ENCODE data around the gene COL21A1.

The COL21A1 gene

GRCh38 chr6:56244528-56245253 is 2.7 kb downstream of the COL21A1 start:
- no peak for DNase-seq

- no peak for DNase-seq
These were observed 3.3 kb downstream of the COL21A1 start for GRCh38 chr6:56244089-56244488.

- DNase-seq, result no peak
These were observed 3.8 kb downstream of the COL21A1 start for GRCh38 chr6:56243518-56244070.

- DNase-seq, result peak; percentile 37
These were observed 5.0 kb downstream of the COL21A1 start for GRCh38 chr6:56242346-56242745.

GRCh38 chr6:56241124-56241802 is 6.1 kb downstream of the COL21A1 start:
- peak; percentile 66 for DNase-seq

- DNase-seq, result no peak
These were observed 9.0 kb downstream of the COL21A1 start for GRCh38 chr6:56238352-56238751.

- DNase-seq, result no peak
These were observed 12.1 kb downstream of the COL21A1 start for GRCh38 chr6:56235245-56235644.

GRCh38 chr6:56232436-56232835 is 14.9 kb downstream of the COL21A1 start:
- no peak for DNase-seq

- no peak for DNase-seq
These were observed 15.6 kb downstream of the COL21A1 start for GRCh38 chr6:56231827-56232226.

- DNase-seq, result no peak
These were observed 16.3 kb downstream of the COL21A1 start for GRCh38 chr6:56230976-56231566.

- DNase-seq, result no peak
These were observed 20.1 kb downstream of the COL21A1 start for GRCh38 chr6:56227071-56227879.

GRCh38 chr6:56223995-56224394 is 23.4 kb downstream of the COL21A1 start:
- DNase-seq, result no peak

- no peak for DNase-seq
These were observed 24.9 kb downstream of the COL21A1 start for GRCh38 chr6:56222499-56222898.

GRCh38 chr6:56220078-56220477 is 27.3 kb downstream of the COL21A1 start:
- no peak for DNase-seq

GRCh38 chr6:56214703-56215101 is 32.7 kb downstream of the COL21A1 start:
- no peak for DNase-seq

- no peak for DNase-seq
These were observed 33.2 kb downstream of the COL21A1 start for GRCh38 chr6:56214041-56214702.

GRCh38 chr6:56211724-56212123 is 35.7 kb downstream of the COL21A1 start:
- no peak for DNase-seq

GRCh38 chr6:56204134-56204533 is 43.2 kb downstream of the COL21A1 start:
- no peak for DNase-seq

- no peak for DNase-seq
These were observed 47.4 kb downstream of the COL21A1 start for GRCh38 chr6:56199956-56200355.

- no peak for DNase-seq
These were observed 53.5 kb downstream of the COL21A1 start for GRCh38 chr6:56193846-56194245.

GRCh38 chr6:56188429-56188828 is 59.0 kb downstream of the COL21A1 start:
- DNase-seq, result no peak

GRCh38 chr6:56187686-56188085 is 59.7 kb downstream of the COL21A1 start:
- DNase-seq, result no peak

All from DMS79 (cell line).